CD14-positive monocyte (primary cell): ENCODE data around the gene LGALS1. TPM values are rescaled to one million over a fixed set of nuclear protein-coding genes. Genes with fewer than 3 reads are reported as not detected.

ENCODE experiments used
- DNase-seq, 3 donors: peaks; one replicate each; pipeline ENCODE4 v3.0.0-alpha.2; 2011 to 2022
- H2AFZ ChIP-seq: 2 replicates; pipeline ENCODE4 v1.6.0; 2012; ENCODE audit warnings: mild to moderate bottlenecking, low read depth, low read length, inconsistent platforms; ENCODE audit not compliant: insufficient read depth, poor library complexity, severe bottlenecking
- H3K27ac ChIP-seq, 2 donors: 1 replicate in 1 of 2; 2 replicates in 1 of 2; pipeline ENCODE4 v1.5.1; 2012 to 2013; ENCODE audit warnings: low read length in 2 of 2, control low read depth in 1 of 2, inconsistent platforms in 1 of 2, low read depth in 1 of 2, mild to moderate bottlenecking in 1 of 2
- H3K27me3 ChIP-seq, 2 donors: one replicate each; pipeline versions ENCODE4 v1.6.0 to v1.6.1; 2011 to 2013; ENCODE audit warnings: low read length in 2 of 2; ENCODE audit not compliant: control insufficient read depth in 2 of 2, insufficient read depth in 2 of 2
- H3K36me3 ChIP-seq, 2 donors: replicated peaks in 1 of 2; 1 replicate in 1 of 2; 2 replicates in 1 of 2; pipeline versions ENCODE4 v1.5.1 to v1.6.1; 2012 to 2013; ENCODE audit warnings: low read length in 2 of 2, control low read depth in 1 of 2, inconsistent platforms in 1 of 2, mild to moderate bottlenecking in 1 of 2; ENCODE audit not compliant: insufficient read depth in 2 of 2, control insufficient read depth in 1 of 2
- H3K4me1 ChIP-seq, 2 donors: 1 replicate in 1 of 2; 2 replicates in 1 of 2; pipeline versions ENCODE4 v1.5.1 to v1.6.1; 2012 to 2013; ENCODE audit warnings: low read length in 2 of 2, control low read depth in 1 of 2, inconsistent platforms in 1 of 2, mild to moderate bottlenecking in 1 of 2, moderate library complexity in 1 of 2; ENCODE audit not compliant: insufficient read depth in 2 of 2, control insufficient read depth in 1 of 2
- H3K4me2 ChIP-seq: replicated peaks from 2 replicates; pipeline ENCODE3; 2012; ENCODE audit warnings: low read length, moderate library complexity, mild to moderate bottlenecking; ENCODE audit not compliant: poor library complexity, severe bottlenecking; ENCODE audit errors: extremely low read depth
- H3K4me3 ChIP-seq, 3 experiments: fragments of 200-600 bp in 1 of 3; sonication (generic) in 1 of 3; replicated peaks in 1 of 3; 1 replicate in 2 of 3; 2 replicates in 1 of 3; pipeline ENCODE4 v1.5.1; 2011 to 2013; ENCODE audit warnings: low read length in 3 of 3, mild to moderate bottlenecking in 3 of 3, control low read depth in 2 of 3, low read depth in 2 of 3, inconsistent platforms in 1 of 3, moderate library complexity in 1 of 3
- H3K79me2 ChIP-seq: 2 replicates; pipeline ENCODE4 v1.6.0; 2012; ENCODE audit warnings: mild to moderate bottlenecking, control low read depth, inconsistent platforms, low read length, moderate library complexity; ENCODE audit not compliant: insufficient read depth
- H3K9ac ChIP-seq: 2 replicates; pipeline ENCODE4 v1.6.0; 2017; ENCODE audit warnings: low read length, mild to moderate bottlenecking; ENCODE audit not compliant: insufficient read depth, poor library complexity, severe bottlenecking
- H3K9me3 ChIP-seq, 2 donors: replicated peaks in 1 of 2; 1 replicate in 1 of 2; 2 replicates in 1 of 2; pipeline versions ENCODE4 v1.5.1 to v1.6.1; 2012 to 2013; ENCODE audit warnings: low read length in 2 of 2, control low read depth in 1 of 2; ENCODE audit not compliant: control insufficient read depth in 1 of 2, insufficient read depth in 1 of 2
- H4K20me1 ChIP-seq: 2 replicates; pipeline ENCODE4 v1.6.0; 2012; ENCODE audit warnings: mild to moderate bottlenecking, low read length, control low read depth, moderate library complexity; ENCODE audit not compliant: insufficient read depth
- H3K27ac Mint-ChIP-seq, 7 donors: one replicate each; pipeline ENCODE4 v1.8.0; 2020; ENCODE audit warnings: mild to moderate bottlenecking in 7 of 7, mixed read lengths in 7 of 7, moderate library complexity in 6 of 7, inconsistent platforms in 2 of 7
- H3K27me3 Mint-ChIP-seq, 3 donors: one replicate each; pipeline ENCODE4 v1.8.0; 2021 to 2022; ENCODE audit warnings: low read depth in 3 of 3, mild to moderate bottlenecking in 3 of 3, mixed read lengths in 3 of 3, moderate library complexity in 3 of 3, inconsistent platforms in 1 of 3
- H3K36me3 Mint-ChIP-seq, 2 donors: one replicate each; pipeline ENCODE4 v1.8.0; 2020; ENCODE audit warnings: mixed read lengths in 2 of 2, inconsistent platforms in 1 of 2, mild to moderate bottlenecking in 1 of 2
- H3K4me1 Mint-ChIP-seq: one replicate; pipeline ENCODE4 v1.8.0; 2020; ENCODE audit warnings: mild to moderate bottlenecking, mixed read lengths
- H3K4me3 Mint-ChIP-seq, 2 donors: one replicate each; pipeline ENCODE4 v1.8.0; 2020; ENCODE audit warnings: mild to moderate bottlenecking in 2 of 2, mixed read lengths in 2 of 2, moderate library complexity in 1 of 2
- H3K9me3 Mint-ChIP-seq, 7 donors: one replicate each; pipeline ENCODE4 v1.8.0; 2020 to 2022; ENCODE audit warnings: mixed read lengths in 7 of 7, mild to moderate bottlenecking in 6 of 7, moderate library complexity in 6 of 7, inconsistent platforms in 2 of 7
- WGBS: methylation state at CpG from one replicate; pipeline ENCODE4 v1.1.5; 2013; ENCODE audit warnings: missing lambda C conversion rate; ENCODE audit not compliant: insufficient coverage; 5-methylcytosine and 5-hydroxymethylcytosine counted together
- intact Hi-C, 2 donors: fragments of 100-400 bp; cut with micrococcal nuclease; formaldehyde crosslinking; loops; one replicate each; pipeline versions ENCODE4 v1.15.0 to v1.15.1; 2023
- polyA plus RNA-seq, 3 donors: library from polyadenylated mRNA; depleted of rRNA in 1 of 3; unstranded in 2 of 3; stranded (reverse) in 1 of 3; fragments of 300-500 nt in 2 of 3; fragments of >200 nt in 1 of 3; fragmentation: Illumina TruSeq in 2 of 3; gene quantifications; 1 replicate in 2 of 3; 2 replicates in 1 of 3; pipeline ENCODE4 v1.2.3, GENCODE V29; 2012 to 2021
- TF ChIP-seq, protein P1 (sequence below): fragments of 200-600 bp; IDR thresholded peaks from one replicate; pipeline ENCODE4 v1.8.0; 2022; ENCODE audit warnings: antibody characterized with exemption, mild to moderate bottlenecking

LGALS1 gene
- polyA plus RNA-seq, 3 donors = 1,719 to 2,320 (median 1,844) TPM

DNA sequence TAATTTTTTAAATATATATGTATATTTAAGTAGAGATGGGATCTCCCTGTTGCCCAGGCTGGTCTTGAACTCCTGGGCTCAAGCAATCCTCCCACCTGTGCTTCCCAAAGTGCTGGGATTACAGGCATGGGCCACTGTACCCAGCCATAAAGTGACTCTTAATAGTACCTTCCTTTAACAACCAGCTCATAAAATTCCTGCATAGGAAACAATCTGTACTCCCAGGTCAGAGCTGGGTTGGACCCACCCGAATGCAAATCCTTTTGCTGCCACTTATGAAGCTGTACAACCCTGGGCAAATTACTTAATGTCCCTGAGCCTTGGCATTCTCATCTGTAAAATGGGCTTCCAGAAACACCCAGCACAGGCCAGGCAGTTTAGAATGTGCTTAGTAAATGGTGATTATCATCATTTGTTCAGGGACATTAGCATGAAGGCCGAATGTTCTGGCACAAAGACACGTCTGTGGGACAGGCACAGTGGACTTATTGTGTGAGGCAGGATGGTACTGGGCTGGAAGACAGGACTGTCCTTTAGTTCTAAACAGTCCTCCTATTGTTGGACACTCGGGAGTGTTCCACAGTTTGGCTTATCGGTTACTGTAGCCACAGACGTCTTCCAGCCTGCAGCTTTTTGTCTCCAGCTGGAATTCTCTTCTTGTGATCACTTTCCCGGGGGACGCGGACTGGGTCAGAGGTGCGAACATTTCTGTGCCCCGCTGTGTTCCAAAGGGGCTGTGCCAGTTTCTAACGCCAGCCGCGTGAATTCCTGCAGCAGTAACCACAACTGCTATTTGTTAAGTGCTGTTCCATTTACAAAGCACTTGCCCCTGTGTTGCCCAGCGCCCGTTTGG, 11.0 kb upstream of the LGALS1 start:
- Mint-ChIP-seq H3K9me3 (no peaks in the 10 kb centered on the region), H3K27me3 (peaks cover 0 to 7% (median under 1%) of the 10 kb centered on the region in 3 donors), H3K4me1 (peaks cover 29% of the 10 kb centered on the region), H3K27ac (no peak overlapping the region), H3K4me3 (no peak overlapping the region), H3K36me3 (peaks cover 9 to 27% of the 10 kb centered on the region in 2 donors)
- TF ChIP-seq, protein P1, sequence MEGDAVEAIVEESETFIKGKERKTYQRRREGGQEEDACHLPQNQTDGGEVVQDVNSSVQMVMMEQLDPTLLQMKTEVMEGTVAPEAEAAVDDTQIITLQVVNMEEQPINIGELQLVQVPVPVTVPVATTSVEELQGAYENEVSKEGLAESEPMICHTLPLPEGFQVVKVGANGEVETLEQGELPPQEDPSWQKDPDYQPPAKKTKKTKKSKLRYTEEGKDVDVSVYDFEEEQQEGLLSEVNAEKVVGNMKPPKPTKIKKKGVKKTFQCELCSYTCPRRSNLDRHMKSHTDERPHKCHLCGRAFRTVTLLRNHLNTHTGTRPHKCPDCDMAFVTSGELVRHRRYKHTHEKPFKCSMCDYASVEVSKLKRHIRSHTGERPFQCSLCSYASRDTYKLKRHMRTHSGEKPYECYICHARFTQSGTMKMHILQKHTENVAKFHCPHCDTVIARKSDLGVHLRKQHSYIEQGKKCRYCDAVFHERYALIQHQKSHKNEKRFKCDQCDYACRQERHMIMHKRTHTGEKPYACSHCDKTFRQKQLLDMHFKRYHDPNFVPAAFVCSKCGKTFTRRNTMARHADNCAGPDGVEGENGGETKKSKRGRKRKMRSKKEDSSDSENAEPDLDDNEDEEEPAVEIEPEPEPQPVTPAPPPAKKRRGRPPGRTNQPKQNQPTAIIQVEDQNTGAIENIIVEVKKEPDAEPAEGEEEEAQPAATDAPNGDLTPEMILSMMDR = no peak
- Histone ChIP-seq H3K27me3 (no peaks in the 10 kb centered on the region), H3K79me2 (peaks cover 53% of the 10 kb centered on the region), H3K9ac (no peak overlapping the region), H4K20me1 (peaks cover 20% of the 10 kb centered on the region), H3K36me3 (peaks cover 6 to 17% of the 10 kb centered on the region in 2 donors), H3K4me1 (peaks cover 28 to 31% of the 10 kb centered on the region in 2 donors), H3K4me2 (no peak overlapping the region), H3K27ac (no peak overlapping the region), H3K9me3 (no peaks in the 10 kb centered on the region), H3K4me3 (no peak overlapping the region), H2AFZ (no peak overlapping the region)
- 88% methylated on average over 14 of the region's 16 CpGs for WGBS
- intact Hi-C loops = no loop called here
- DNase-seq = no peak

DNA sequence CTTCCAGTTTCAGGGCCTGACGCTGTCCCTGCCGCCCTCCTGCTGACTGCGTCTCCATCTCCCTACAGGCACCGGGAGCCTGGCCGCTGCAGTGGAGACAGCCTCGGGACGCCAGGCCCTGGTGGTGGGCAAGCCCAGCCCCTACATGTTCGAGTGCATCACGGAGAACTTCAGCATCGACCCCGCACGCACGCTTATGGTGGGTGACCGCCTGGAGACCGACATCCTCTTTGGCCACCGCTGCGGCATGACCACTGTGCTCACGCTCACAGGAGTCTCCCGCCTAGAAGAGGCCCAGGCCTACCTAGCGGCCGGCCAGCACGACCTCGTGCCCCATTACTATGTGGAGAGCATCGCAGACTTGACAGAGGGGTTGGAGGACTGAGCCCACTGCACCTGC, 9.9 kb upstream of the LGALS1 start:
- Histone ChIP-seq H3K9ac (no peak overlapping the region), H3K4me2 (no peak overlapping the region), H3K27ac (no peak overlapping the region), H3K79me2 (peaks cover 42% of the 10 kb centered on the region), H3K27me3 (no peaks in the 10 kb centered on the region), H3K9me3 (no peaks in the 10 kb centered on the region), H3K36me3 (peaks cover 6 to 17% of the 10 kb centered on the region in 2 donors), H2AFZ (no peak overlapping the region), H3K4me1 (peaks cover 18 to 21% of the 10 kb centered on the region in 2 donors), H4K20me1 (peaks cover 10% of the 10 kb centered on the region), H3K4me3 (no peak overlapping the region)
- 96% methylated on average over 23 of the region's 24 CpGs for WGBS
- Mint-ChIP-seq H3K4me3 (no peak overlapping the region), H3K27ac (no peak overlapping the region), H3K4me1 (peaks cover 19% of the 10 kb centered on the region), H3K36me3 (peaks cover 9 to 30% of the 10 kb centered on the region in 2 donors), H3K27me3 (peaks cover 0 to 4% (median 3%) of the 10 kb centered on the region in 3 donors), H3K9me3 (no peaks in the 10 kb centered on the region)
- TF ChIP-seq, protein P1 = no peak
- DNase-seq = no peak
- intact Hi-C loops = no loop called here
